NCI-H1417 treated with DMSO at 0.1 percent for 48 hours (cell line): ENCODE measurements around the gene LRCOL1.

ENCODE experiments used
- DNase-seq: peaks from one replicate; lab custom pipeline; 2025; lab: John Stamatoyannopoulos, UW

Gene LRCOL1

DNA sequence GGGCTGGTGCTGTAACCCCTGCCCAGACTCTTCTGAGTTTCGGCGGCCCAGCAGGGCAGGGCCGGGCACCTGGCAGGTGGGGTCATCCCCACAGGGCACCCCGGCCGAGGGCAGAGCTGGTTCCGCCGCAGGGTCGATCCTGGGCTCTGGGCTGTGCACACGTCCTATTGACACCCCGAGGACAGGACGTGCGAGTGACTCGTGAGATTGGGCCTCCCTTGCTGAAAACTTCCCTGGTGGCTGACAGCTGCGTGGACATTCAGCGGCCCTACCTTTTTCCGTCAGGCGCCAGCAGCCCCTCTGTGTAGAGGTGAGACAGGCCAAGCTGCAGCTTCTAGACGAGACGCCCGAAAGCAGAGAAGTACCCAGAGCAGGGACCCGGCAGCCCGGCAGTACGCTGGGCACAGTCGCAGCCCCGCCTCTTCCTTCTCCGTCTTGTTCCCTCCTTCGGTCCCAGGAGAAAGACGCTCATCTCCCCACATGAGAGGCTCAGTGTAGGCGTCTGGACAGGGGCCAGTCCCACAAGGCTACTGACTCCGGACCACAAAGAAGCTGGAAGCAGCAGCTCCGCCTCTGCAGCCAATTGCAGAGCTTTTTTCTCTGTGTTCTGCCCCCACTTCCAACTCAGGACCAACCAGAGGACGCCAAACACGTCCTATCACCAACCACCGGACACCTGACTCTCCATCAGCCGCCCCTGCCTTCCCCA lies at the start of gene LRCOL1:
Gene LRCOL1 (minus strand): TSS at position 532 of the 709 bp plus-strand sequence. CDS start 4,331 bp downstream, outside the sequence.
- no peak for DNase-seq

DNA sequence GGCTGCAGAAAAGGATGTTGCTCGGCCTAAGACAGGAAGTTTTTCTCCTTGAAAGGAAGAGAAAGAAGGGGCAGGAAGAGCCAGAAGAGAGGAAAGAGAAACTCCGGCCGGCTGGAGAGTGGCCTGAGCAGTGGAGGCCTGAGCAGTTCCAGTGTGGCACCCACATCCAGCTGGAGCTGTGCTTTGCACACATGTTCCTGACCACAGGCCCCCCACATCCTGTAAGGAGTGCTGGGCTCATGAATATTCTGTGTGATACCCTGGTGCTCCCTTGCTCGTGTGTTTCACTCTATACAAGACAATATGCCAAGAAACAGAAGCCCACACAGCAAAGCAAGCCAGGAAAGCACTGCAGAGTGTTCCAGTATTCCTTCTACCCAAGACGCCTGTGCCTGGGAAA lies 49.7 kb upstream of the LRCOL1 start:
- DNase-seq, result no peak

DNA sequence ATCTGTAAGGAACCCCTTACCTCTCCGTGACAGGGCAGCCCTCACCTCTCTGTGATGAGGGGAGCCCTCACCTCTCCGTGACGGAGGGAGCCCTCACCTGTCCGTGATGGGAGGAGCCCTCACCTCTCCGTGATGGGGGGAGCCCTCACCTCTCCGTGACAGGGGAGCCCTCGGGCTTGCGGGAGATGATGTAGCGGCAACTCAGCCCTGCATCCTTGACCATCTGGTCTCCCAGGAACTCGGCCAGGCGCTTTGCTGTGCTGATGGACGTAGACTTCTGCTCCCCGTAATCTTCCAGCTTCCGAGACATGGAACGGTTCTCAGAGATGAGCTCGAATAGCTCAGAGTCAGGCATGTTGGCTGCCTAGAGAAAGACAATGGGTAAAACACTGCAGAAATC lies 48.8 kb upstream of the LRCOL1 start:
- no peak for DNase-seq

DNA sequence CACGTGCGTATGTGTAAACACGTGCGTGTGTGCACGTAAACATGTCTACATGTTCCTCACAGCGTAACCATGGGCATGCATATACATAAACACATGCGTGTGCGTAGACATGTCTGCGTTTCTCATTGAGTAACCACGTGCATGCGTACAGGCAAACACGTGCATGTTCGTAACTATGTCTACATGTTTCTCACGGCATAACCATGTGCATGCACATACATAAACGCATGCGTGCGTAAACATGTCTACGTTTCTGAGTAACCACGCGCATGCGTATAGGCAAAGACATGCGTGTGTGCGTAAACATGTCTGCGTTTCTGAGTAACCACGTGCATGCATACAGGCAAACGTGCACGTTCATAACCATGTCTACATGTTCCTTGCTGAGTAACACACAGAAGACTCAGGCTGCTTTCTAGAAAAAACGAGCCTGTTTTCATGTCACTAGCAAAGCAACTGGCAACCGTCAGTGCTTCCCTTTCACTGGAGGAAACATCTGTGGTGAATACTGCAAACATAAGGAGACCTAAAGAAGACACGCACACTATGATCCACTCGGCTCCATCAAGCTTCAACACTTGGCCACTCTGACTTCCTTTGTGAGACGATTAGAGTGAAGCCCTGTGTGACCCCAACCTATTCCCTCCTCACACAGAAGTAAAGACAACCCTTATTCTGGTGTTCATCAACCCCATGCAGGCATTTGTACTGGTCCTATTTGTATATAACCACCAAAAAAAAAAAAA lies 47.9 kb upstream of the LRCOL1 start:
- no peak for DNase-seq

DNA sequence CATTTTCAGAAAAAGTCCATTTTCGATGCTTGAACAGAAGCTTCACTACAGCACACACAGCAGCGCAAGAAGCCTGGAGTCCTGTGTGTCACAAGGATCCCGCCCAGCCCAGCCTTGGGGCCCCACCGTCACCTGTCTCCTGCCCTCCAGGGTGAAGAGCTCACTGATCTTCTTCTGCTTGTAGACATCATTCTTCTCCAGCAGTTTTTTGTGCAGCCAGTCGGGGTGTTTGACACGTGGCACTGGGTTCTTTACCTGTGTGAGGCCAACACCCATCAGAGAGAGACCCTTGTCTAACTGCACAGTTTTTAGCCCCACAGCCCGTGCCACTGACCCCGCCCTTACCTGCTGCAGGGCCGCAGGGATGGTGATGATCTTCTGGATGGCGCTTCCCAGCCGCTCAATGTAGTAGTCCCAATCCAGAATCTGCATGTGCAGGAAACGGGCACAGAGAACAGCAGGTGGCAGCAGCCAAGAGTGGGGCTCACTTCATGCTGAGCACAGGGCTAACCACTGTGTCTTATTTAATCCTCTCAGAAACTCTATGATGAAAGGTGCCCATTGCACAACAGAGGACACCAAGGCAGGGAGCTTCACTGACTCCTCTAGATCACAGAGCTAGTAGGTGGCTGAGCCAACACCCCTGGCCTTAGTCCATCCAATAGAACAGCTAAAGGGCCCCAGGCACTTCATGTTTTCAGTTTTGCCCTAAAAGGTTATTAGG lies 46.8 kb upstream of the LRCOL1 start:
- DNase-seq, result no peak

DNA sequence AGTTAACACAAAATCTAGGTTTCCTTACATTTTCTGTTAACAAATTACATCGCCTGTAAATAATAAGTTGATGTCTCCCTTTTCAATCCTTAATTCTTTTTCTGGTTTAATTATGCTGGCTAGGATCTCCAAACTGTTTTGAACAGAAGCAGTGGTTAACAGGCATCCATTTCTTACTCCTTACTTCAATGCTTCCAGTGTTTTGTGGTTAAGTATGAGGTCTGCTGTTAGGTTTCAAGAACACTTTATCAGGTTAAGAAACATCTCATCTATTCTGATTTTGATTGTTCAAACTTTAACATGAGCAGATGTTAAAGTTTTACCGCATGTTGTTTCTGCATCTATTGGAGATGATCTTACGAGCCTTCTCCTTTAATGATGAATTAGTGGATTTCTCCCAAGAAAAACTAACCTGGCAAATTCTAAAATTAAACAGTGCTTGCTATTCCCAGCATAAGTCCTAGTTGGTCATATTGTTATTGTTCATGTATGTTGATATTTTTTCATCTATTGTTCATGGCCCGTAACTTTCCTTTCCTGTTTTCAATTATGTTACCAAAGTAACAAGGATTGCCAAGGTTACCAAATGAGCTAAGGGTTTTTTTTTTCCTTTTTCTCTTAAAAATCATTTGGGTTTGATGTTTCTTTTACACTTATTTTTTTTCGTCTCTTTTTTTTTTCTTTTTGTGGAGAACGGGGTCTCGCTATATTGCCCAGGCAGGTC lies 43.3 kb upstream of the LRCOL1 start:
- no peak for DNase-seq

DNA sequence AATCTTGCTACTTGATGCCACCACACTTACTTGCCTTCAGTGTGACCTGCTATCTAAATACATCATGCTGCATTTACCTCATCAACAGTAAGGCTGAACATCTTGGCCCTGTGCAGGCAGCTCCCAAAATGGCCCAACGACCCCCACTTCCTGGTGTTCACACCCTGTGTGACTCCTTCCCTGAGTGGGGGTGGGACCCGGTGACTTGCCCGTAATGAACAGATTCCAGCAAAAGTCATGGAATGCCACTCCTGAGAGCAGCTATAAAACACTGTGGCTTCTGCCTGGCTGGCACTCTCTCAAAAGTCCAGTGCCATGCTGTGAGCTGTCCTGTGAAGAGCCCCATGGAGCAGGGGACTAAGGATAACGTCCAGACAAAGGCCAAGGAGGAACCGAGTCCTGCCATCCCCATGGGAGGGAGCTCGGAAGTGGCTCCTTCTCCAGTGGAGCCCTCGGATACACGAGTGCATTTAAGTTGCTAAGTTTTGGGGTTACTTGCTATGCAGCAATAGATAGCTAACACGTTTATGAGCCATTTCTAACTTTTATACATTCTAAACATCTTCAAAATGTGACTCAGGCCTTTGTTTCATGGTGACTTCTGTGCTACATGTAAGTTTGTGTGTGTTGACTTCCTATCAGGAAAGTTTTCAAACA lies 41.2 kb upstream of the LRCOL1 start:
- no peak for DNase-seq

DNA sequence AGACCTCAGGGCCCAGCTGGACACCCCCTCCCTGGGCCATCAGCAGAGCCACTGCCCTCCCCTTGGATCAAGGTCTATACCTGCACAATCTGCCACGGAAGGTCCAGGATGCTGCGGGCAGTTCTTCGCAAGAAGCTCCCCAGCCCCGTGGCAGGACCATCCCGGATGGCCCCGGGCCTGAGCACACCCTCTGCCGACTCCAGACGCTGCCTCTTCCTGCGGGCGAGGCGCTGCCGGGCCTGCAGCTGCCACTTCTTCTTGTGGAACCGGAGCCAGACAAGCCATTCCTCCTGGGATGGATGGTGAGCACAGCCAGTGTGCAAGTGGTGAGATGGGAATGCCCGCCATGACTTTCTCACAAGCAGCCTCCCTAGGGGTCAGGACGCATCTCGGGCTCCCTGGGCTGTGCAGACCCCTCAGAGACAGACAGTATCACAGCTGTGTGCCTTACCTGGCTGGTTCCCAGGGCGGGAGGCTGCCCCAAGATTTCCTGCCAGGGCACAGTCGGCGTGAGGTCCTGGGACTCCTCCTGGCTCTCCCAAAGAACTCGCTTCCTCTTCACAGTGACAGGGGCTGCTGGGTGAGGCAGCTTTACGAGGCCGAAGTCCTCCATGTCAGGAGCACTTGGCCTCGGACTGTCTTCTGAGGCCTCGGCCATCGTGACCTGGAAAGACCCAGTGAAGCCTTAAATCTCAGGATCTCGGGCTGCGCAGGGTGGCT lies 39.0 kb upstream of the LRCOL1 start:
- DNase-seq, result no peak

DNA sequence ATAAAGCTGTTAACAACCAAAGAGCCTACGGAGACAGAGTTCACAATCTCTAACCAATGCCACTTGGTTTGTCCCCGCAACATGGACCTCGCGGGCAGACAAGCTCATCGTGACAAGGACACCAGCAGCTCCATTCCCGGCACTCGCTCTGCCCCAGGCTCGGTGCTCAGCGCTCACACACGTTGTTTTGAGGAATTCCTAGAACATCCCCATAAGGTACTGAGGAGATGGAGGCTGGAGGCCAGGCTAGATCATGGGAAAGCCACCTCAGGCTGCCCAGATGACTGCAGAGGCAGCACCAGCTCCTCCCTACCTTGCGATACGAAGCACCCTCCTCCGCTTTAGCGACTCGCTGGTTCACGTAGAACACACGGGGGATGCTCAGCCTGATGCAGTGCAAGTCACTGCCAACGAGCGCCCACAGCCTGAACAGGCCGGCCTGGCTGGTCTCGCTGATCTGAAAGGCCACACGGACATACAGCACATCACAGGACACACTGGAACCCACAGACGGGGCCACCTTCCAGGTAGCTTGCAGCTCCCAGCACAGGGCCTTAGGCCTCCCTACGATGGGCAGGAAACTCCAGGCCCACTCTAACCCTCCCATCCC lies 38.3 kb upstream of the LRCOL1 start:
- DNase-seq, result no peak

DNA sequence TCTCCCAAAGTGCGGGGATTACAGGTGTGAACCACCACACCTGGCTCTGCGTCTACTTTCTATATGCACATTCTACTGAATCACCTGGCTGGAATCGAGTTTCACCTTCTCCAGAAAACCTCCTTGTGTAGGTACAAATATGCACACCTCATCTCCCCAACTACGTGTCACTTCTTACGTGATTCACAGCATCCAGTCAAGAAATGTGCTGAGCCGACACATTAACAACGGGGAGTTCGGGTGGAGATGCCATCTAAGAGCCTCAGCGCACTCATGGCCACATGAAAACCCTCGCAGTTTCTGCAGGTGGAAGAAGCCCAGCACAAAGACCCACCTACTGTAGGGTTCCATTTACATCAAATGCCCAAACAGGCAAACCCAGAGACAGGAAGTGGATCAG lies 37.5 kb upstream of the LRCOL1 start:
- no peak for DNase-seq

DNA sequence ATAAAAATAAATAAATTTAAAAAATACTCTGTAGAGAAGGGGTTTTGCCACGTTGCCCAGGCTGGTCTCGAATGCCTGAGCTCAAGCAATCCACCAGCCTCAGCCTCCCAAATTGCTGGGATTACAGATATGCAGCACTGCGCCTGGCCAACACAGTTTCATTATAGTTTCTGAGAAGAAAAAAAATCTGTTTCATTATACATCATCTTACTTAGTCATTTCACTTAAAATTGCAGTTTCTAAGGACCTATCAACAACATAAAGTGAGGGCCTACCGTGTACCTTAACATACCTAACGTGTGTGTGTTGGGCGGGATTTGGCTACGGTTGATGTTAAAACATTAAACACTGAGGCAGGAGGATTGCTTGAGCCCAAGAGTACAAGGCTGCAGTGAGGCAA lies 36.5 kb upstream of the LRCOL1 start:
- DNase-seq, result no peak

DNA sequence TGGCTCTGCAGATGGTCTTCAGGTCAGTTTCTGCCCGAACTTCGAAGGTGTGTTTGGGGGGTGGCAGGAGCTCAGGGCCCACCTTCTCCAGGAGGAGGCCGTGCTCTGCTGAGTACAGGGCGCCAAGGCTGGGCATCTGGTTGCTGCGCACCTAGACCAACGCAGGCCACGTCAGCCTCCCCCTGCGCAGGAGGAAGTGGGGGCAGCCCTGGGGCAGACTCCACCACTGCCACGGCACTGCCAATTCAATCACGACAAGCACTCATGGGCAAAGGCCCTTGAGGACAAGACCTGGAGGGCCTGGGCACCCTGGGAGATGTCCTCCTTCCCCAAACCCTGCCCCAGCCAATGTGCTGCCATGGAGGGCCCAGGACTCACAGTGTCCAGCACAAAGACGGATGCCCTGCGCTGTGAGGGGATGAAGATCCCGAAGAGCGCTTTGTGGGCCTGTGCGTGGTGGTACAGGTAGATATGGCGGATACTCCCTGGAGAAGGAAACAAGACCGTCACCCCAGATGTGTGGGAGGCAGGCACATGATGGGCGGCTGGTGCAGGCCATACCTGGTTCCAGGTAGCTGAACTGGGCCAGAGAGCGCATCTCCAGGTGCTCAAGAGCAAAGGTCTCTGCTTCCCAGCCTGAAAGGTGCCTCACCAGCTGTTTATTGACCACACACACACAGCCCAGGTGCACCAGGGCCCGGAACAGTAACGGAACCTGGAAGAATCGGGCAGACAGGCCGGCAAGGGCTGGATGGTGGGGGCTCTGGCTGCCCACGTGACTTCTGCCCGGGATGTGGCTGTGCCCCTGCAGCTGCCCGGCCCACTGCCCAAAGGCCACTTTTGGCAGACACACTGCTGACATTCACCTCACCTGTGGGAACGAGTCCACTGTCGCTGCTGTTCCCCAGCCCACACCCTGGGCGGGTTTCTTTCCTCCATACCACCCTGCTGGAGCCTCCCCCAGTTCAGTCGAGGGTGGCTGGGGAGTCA lies 32.8 kb upstream of the LRCOL1 start:
- DNase-seq, result no peak

DNA sequence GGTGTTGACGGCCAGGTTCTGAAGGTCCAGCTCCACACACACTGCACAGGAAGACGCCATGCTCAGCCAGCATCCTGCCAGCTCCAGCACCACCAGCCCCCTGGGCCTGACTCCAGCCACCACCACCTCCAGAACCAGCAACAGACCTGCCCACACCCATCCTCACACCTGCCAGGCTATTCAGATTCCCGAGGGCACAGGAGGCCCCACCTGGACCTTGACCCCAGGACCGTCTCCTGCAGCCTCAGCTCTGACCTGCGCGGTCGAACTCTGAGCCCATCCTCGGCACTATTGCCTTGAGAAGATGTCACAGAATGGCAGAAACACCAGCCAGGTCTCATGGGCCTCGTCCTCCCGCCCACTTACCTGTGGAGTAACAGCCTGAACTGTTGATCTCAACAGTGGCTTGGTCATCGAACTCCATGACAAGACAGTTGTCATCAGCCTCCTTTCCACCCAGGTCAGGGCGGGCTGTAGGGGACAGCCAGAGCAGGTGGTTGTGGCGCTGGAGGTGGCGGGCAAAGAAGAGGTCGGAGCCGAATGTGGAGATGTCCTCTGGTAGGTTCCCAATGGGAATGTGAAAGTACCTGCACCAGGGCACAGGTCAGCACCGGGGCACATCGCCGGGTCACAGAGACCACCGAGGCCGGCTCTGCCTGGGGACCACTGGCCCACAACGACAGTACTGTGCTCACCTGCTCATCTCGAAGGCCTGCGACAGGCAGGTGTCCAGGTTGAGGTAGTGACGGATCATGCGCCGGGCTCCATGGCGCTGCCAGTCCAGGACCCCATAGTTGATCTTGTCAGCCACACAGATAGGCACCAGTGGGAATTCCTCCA lies 31.6 kb upstream of the LRCOL1 start:
- DNase-seq, result no peak

DNA sequence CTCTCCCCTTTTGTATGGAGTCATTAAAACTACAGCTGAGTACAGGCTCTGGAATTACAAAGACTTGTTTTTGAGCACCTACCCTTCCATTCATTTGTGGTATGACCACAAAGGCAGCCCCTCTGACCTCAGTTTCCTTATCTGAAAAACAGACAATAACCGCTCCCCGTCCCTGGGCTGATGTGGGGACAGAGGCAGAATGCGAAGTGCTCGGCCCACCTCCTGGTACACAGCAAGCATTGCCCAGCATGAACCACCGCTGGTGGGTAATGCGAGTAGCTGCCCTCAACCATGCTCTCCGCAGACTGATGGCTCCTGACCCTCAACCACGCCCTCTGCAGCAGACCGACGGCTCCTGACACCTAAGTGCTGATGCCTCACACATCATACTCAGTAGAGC lies 30.6 kb upstream of the LRCOL1 start:
- DNase-seq, result no peak

DNA sequence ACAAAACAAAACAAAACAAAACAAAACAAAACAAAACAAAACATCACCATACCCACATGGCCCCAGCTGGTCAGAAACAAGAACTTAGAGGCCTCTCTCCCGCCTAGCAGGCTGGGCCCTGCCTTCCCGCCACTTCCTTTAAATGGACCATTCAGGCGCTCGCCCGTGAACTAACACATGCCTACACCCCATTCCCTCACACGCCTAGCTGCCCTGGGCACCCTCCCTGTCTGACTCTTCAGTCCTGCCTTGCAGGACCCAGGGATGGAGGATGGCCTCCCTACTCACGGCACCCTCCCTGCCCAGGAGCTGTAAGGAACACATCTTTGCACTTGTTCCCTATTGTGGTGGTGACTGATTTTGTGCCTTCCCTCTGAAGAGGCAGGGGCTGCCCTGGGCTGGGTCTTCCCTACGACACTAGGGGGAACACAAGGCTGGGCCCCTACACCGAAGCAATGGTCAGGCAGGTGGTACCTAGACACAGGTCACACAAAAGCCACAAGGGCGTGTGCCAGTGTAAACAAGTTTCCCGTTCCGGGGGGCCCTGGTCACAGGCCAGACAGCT lies 29.7 kb upstream of the LRCOL1 start:
- DNase-seq, result no peak

DNA sequence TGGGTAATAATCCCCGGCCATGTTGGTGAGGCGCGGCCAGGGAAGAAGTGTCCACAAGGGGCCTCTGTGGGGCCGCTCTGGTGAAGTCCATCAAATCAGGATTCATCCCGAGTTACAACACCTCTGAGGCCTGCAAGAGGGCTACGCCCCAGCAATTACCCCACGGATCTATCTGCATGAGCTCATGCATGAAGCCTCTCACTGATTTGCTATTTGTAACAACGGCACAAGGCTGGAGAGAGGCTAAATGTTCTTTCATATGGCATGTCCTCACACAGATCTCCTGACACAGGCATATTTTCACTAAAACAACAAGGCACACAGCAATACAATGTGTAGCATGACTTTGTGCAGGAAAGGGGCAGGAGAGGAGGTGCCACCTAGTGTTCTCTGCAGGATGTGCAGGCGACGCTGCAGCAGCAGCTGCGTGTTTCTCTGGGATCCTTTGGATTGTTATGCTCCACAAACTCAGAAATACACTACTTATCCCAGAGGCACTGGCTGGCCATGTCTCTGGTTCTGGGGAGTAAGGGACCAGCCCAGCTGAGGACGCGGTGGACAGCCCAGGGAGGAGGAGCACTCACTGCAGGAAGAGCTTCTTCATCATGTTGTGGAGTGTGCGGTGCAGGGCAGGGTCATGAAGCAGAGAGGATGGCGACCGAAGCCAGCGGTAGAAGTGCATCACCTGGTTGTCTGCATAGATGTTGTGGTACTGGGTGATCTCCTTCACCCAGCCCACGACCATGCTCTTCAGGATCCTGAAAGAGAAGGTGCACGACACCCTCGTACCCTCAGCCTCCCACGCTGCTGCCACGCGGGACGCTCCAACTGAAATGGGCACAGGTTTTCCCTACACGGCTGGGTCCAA lies 28.4 kb upstream of the LRCOL1 start:
- no peak for DNase-seq

DNA sequence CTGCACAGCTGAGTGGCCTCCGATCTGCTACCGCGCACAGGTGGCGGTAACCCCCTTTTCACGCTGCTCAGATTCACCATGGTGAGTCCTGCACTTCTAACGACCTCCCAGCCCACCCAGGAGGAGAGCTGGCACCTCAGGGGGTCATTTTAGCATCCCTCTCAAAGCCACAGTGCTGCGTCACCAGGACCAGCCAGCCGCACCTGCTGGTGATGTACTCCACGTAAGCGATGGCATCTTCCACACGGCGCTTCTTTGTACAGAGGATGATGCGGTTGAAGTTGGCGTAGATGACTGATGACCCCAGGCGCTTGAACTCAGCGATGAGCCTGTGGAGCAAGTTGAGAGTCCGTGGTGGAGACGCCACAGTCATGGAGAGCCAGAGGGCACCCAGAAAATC lies 27.4 kb upstream of the LRCOL1 start:
- no peak for DNase-seq
